WTC11 (cell line): ENCODE data around the gene ZNF561. TPM values are rescaled to one million over a fixed set of nuclear protein-coding genes. Genes with fewer than 3 reads are reported as not detected.
A peak's percentile ranks its signal among the peaks of the same experiment; 100 is the strongest.

Experiments used
- ATAC-seq: fragments of 200-7000 bp; cut with Tn5 transposase; 2 replicates; pipeline ENCODE4 v1.10.0; 2021; ENCODE audit warnings: mild to moderate bottlenecking, moderate library complexity
- CTCF ChIA-PET: fragments of 300-600 bp; sonication (Branson Sonifier 250); formaldehyde crosslinking; loops from one replicate; lab custom pipeline; 2021; ENCODE audit warnings: antibody characterized with exemption; lab: Charles Lee
- POLR2A ChIA-PET: fragments of 350-600 bp; sonication (Branson Sonifier 250); formaldehyde crosslinking; loops from one replicate; lab custom pipeline; 2021; ENCODE audit warnings: antibody characterized with exemption; lab: Charles Lee
- DNase-seq: peaks from one replicate; pipeline ENCODE4 v3.0.0; 2021; ENCODE audit warnings: low spot score
- H3K27ac Mint-ChIP-seq: 2 replicates; pipeline ENCODE4 v1.8.0; 2021; ENCODE audit warnings: mixed read lengths
- H3K27me3 Mint-ChIP-seq: 2 replicates; pipeline ENCODE4 v1.8.0; 2021; ENCODE audit warnings: low read depth, mild to moderate bottlenecking, moderate library complexity, mixed read lengths
- H3K36me3 Mint-ChIP-seq: 2 replicates; pipeline ENCODE4 v1.8.0; 2021; ENCODE audit warnings: mixed read lengths
- H3K4me1 Mint-ChIP-seq: 2 replicates; pipeline ENCODE4 v1.8.0; 2022; ENCODE audit warnings: mixed read lengths
- H3K4me3 Mint-ChIP-seq: 2 replicates; pipeline ENCODE4 v1.8.0; 2021; ENCODE audit warnings: mild to moderate bottlenecking, moderate library complexity, mixed read lengths
- H3K9me3 Mint-ChIP-seq: 2 replicates; pipeline ENCODE4 v1.8.0; 2021; ENCODE audit warnings: mixed read lengths
- GTF2I ChIP-seq: fragments of 250-450 bp; sonication (Bioruptor Pico); conservative IDR thresholded peaks from 2 replicates; pipeline ENCODE4 v1.4.0; 2021; ENCODE audit warnings: mild to moderate bottlenecking
- HMGA2 ChIP-seq: fragments of 250-450 bp; sonication (Bioruptor Pico); IDR thresholded peaks from 2 replicates; pipeline ENCODE4 v1.4.0; 2021; ENCODE audit warnings: mild to moderate bottlenecking, moderate library complexity
- IRF2 ChIP-seq: sonication (generic); formaldehyde crosslinking; IDR thresholded peaks from 2 replicates; pipeline ENCODE4 v1.8.0; 2022; ENCODE audit warnings: low read depth, missing genetic modification reagents, borderline replicate concordance
- NR2C2 ChIP-seq: sonication (generic); formaldehyde crosslinking; IDR thresholded peaks from 2 replicates; pipeline ENCODE4 v1.8.0; 2022; ENCODE audit warnings: mild to moderate bottlenecking, missing genetic modification reagents
- ZNF416 ChIP-seq: fragments of 250-450 bp; sonication (Bioruptor Pico); IDR thresholded peaks from 2 replicates; pipeline ENCODE4 v1.9.0; 2021; ENCODE audit warnings: mild to moderate bottlenecking, inconsistent platforms
- ZNF671 ChIP-seq: fragments of 250-450 bp; sonication (Bioruptor Pico); IDR thresholded peaks from 2 replicates; pipeline ENCODE4 v1.8.0; 2021; ENCODE audit warnings: mild to moderate bottlenecking
- total RNA-seq: library from RNA; stranded (reverse); gene quantifications from 3 replicates; pipeline ENCODE4 v1.2.3, GENCODE V29; 2021
- TF ChIP-seq, protein P1 (sequence below): fragments of 250-450 bp; sonication (Bioruptor Pico); conservative IDR thresholded peaks from 2 replicates; pipeline ENCODE4 v1.9.0; 2021; ENCODE audit warnings: mild to moderate bottlenecking
- TF ChIP-seq, protein P2 (sequence below): sonication (generic); formaldehyde crosslinking; IDR thresholded peaks from 2 replicates; pipeline ENCODE4 v1.8.0; 2022; ENCODE audit warnings: mild to moderate bottlenecking, missing genetic modification reagents
- TF ChIP-seq, protein P3 (sequence below): sonication (generic); formaldehyde crosslinking; IDR thresholded peaks from 2 replicates; pipeline ENCODE4 v1.8.1; 2022; ENCODE audit warnings: mild to moderate bottlenecking, missing genetic modification reagents, moderate library complexity, borderline replicate concordance
- TF ChIP-seq, protein P4 (sequence below): sonication (generic); formaldehyde crosslinking; IDR thresholded peaks from 2 replicates; pipeline ENCODE4 v1.8.1; 2023; ENCODE audit warnings: mild to moderate bottlenecking, missing genetic modification reagents, borderline replicate concordance
- TF ChIP-seq, protein P5 (sequence below): sonication (generic); formaldehyde crosslinking; IDR thresholded peaks from 2 replicates; pipeline ENCODE4 v1.8.1; 2023; ENCODE audit warnings: mild to moderate bottlenecking, moderate library complexity, missing genetic modification reagents

The ZNF561 gene
- total RNA-seq, 1 experiment from 2014 or later = 67.9 TPM

DNA sequence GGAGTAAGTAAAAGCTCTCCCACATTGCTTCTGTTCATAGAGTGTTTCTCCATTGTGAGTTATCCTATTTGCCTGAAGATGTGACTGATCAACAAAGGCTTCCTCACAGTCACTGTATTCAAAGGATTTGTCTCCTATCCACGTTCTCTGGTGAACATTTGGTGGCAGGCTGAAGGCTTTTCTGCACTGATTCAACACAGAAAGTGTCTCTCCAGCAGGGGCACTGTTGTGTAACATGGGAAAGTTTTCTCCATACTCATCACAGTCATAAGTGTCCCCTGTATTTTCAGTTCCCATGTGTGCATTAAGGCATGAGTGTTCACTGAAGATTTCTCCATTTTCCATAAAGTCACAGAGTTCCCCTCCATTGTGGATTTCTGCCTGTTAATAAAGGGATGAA is 54.3 kb downstream of the ZNF561 start:
- POLR2A ChIA-PET = no interaction called here
- Mint-ChIP-seq H3K27me3 (peaks cover 11% of the 10 kb centered on the region), H3K27ac (no peak overlapping the region), H3K4me3 (no peak overlapping the region), H3K36me3 (peaks cover 92% of the 10 kb centered on the region), H3K9me3 (peaks cover 52% of the 10 kb centered on the region), H3K4me1 (peaks cover 5% of the 10 kb centered on the region; the same call in 1 of the 2 replicates)
- DNase-seq (no peak), ATAC-seq (peak; percentile 32; the same call in 1 of the 2 replicates)
- TF ChIP-seq, protein P1, sequence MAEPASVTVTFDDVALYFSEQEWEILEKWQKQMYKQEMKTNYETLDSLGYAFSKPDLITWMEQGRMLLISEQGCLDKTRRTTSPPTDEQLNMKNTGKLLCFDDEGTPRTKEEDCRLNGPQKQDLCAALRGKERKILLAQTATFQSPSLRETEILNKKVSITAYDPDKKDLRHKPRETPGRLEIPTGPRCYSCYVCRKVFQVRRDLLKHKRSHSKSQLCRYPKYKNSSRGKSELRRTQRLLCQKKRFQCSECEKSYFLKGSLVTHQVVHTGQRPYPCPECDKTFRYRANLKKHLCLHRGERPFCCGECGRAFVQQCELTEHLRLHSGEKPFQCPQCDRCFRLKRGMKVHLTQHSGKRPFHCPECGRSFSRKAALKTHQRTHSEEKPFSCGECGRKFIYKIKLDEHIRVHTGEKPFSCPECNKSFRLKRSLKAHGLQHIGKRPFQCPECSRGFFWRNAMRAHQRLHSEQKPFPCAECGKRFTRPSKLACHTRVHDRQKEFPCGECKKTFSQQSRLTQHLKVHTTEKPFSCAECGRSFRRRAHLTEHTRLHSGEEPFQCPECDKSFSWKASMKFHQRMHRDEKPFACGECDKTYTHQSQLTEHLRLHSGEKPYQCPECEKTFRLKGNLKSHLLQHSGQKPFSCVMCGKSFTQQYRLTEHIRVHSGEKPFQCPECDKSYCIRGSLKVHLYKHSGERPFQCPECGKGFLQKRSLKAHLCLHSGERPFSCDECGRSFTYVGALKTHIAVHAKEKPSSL (CRISPR knock-in tag) = no peak
- TF ChIP-seq, protein P2, sequence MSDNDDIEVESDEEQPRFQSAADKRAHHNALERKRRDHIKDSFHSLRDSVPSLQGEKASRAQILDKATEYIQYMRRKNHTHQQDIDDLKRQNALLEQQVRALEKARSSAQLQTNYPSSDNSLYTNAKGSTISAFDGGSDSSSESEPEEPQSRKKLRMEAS = no peak
- no peak for TF ChIP-seq IRF2 (CRISPR knock-in tag)
- TF ChIP-seq, protein P3, sequence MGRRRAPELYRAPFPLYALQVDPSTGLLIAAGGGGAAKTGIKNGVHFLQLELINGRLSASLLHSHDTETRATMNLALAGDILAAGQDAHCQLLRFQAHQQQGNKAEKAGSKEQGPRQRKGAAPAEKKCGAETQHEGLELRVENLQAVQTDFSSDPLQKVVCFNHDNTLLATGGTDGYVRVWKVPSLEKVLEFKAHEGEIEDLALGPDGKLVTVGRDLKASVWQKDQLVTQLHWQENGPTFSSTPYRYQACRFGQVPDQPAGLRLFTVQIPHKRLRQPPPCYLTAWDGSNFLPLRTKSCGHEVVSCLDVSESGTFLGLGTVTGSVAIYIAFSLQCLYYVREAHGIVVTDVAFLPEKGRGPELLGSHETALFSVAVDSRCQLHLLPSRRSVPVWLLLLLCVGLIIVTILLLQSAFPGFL (CRISPR knock-in tag) = no peak
- TF ChIP-seq ZNF416 (CRISPR knock-in tag) = no peak
- TF ChIP-seq, protein P4, sequence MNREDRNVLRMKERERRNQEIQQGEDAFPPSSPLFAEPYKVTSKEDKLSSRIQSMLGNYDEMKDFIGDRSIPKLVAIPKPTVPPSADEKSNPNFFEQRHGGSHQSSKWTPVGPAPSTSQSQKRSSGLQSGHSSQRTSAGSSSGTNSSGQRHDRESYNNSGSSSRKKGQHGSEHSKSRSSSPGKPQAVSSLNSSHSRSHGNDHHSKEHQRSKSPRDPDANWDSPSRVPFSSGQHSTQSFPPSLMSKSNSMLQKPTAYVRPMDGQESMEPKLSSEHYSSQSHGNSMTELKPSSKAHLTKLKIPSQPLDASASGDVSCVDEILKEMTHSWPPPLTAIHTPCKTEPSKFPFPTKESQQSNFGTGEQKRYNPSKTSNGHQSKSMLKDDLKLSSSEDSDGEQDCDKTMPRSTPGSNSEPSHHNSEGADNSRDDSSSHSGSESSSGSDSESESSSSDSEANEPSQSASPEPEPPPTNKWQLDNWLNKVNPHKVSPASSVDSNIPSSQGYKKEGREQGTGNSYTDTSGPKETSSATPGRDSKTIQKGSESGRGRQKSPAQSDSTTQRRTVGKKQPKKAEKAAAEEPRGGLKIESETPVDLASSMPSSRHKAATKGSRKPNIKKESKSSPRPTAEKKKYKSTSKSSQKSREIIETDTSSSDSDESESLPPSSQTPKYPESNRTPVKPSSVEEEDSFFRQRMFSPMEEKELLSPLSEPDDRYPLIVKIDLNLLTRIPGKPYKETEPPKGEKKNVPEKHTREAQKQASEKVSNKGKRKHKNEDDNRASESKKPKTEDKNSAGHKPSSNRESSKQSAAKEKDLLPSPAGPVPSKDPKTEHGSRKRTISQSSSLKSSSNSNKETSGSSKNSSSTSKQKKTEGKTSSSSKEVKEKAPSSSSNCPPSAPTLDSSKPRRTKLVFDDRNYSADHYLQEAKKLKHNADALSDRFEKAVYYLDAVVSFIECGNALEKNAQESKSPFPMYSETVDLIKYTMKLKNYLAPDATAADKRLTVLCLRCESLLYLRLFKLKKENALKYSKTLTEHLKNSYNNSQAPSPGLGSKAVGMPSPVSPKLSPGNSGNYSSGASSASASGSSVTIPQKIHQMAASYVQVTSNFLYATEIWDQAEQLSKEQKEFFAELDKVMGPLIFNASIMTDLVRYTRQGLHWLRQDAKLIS = no peak
- TF ChIP-seq GTF2I (CRISPR knock-in tag) = no peak
- no peak for TF ChIP-seq HMGA2
- no peak for TF ChIP-seq ZNF671 (CRISPR knock-in tag)
- TF ChIP-seq, protein P5, sequence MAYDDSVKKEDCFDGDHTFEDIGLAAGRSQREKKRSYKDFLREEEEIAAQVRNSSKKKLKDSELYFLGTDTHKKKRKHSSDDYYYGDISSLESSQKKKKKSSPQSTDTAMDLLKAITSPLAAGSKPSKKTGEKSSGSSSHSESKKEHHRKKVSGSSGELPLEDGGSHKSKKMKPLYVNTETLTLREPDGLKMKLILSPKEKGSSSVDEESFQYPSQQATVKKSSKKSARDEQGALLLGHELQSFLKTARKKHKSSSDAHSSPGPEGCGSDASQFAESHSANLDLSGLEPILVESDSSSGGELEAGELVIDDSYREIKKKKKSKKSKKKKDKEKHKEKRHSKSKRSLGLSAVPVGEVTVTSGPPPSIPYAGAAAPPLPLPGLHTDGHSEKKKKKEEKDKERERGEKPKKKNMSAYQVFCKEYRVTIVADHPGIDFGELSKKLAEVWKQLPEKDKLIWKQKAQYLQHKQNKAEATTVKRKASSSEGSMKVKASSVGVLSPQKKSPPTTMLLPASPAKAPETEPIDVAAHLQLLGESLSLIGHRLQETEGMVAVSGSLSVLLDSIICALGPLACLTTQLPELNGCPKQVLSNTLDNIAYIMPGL (CRISPR knock-in tag) = no peak
- CTCF ChIA-PET = no interaction called here

DNA sequence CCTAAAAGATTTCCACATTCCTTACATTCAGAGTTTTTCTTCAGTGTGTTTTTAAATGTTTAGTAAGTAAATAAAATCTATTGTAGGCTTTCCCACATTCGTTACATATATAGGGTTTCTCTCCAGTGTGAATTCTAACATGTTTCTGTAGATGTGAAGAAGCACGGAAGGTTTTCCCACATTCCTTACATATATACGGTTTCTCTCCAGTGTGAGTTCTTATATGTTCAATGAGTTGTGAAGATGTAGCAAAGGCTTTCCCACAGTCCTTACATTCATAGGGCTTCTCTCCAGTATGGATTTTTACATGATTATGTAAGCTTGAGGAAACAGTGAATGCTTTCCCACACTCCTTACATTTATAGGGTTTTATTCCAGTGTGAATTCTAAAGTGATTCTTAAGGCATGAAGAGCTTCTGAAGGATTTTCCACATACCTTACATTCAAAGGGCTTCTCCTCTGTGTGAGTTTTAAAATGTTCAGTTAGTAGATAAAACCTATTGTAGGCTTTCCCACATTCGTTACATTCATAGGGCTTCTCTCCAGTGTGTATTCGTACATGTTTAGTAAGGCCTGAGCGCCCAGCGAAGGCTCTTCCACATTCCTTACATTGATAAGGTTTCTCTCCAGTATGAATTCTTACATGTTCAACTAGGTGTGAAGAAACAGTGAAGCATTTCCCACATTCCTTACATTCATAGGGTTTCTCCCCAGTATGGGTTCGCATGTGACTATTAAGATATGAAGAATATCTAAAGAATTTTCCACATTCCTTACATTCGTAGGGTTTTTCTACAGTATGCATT is 54.9 kb downstream of the ZNF561 start:
- Mint-ChIP-seq H3K4me3 (no peak overlapping the region), H3K36me3 (peaks cover 93% of the 10 kb centered on the region), H3K4me1 (no peaks in the 10 kb centered on the region; the same call in 1 of the 2 replicates), H3K27ac (no peak overlapping the region), H3K27me3 (peaks cover 11% of the 10 kb centered on the region), H3K9me3 (peaks cover 46% of the 10 kb centered on the region)
- no peak; the same call in 1 of the 2 replicates for ATAC-seq
- DNase-seq = no peak
- POLR2A ChIA-PET = no interaction called here
- TF ChIP-seq, protein P1 (CRISPR knock-in tag) = 0 out of 2 replicates have a peak, but pooled peaks have one; percentile 47
- TF ChIP-seq NR2C2 (CRISPR knock-in tag) = no peak
- CTCF ChIA-PET = no interaction called here

Other genes starting within 250 kb of the ZNF561 start
- gene ZNF266, start 185.7 kb downstream of the ZNF561 start, total RNA-seq = 14.0 to 19.4 TPM (median 14.5 TPM) in 3 replicates
- gene ZNF560, start 122.6 kb downstream of the ZNF561 start, total RNA-seq = 4.4 to 5.8 TPM (median 4.9 TPM) in 3 replicates
- gene ZNF426, start 82.6 kb downstream of the ZNF561 start, total RNA-seq = 27.1 to 30.3 TPM (median 27.2 TPM) in 3 replicates
- 181 to 203 TPM (median 185 TPM) in 3 replicates for gene ZNF121, start 36.7 kb downstream of the ZNF561 start, total RNA-seq
- gene ZNF562, start 53.9 kb upstream of the ZNF561 start, total RNA-seq = 18.4 to 24.6 TPM (median 23.1 TPM) in 3 replicates
- 11.2 to 12.2 TPM (median 11.6 TPM) in 3 replicates for gene ZNF846, start 147.5 kb upstream of the ZNF561 start, total RNA-seq
- gene FBXL12, start 197.8 kb upstream of the ZNF561 start, total RNA-seq = 34.2 to 37.6 TPM (median 35.7 TPM) in 3 replicates
- 402 to 411 TPM (median 405 TPM) in 3 replicates for gene UBL5, start 206.7 kb upstream of the ZNF561 start, total RNA-seq
- 107 to 111 TPM (median 110 TPM) in 3 replicates for gene PIN1, start 214.1 kb upstream of the ZNF561 start, total RNA-seq